ENCODE data around the gene RITA1. TPM values are rescaled to one million over a fixed set of nuclear protein-coding genes. Genes with fewer than 3 reads are reported as not detected.

Gene RITA1
- total RNA-seq, 1 experiment from 2014 or later, result 20.7 TPM

DNA sequence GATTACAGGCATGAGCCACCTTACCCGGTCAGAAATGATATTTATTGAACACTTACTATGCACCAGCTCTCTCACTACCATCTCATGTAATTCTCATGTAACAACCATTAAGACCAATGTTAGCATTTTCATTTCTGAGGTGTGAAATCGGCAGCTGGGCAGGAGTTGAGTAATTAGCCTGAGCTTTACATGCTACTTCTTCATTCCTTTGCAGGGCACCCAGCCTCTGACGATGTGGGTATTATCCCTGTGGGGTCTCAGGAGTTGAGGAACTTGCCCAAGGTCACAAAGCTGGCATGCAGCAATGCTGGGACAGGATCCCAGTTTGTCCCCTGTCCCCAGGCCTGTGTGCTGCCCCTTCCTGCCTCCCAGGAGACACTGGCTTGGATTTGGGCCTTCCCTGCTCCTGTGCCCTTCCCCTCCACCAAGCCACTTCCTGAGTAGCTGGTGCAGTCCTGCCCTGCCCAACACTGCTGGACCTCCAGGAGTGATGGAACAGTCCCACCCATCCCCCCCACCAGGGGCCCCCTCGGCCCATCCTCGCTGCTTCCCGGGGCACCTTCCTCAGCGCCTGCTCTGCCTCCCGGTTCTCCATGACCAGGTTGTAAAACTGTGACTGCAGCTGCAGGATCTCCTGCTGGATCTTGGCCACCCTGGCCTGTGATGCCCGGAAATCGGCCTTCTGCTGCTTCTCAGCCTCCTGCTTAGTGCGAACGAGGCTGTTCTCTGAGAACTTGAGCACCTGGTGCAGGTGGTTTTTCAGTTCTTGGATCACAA, 14.7 kb downstream of the RITA1 start:
- no peaks in the 10 kb centered on the region for H3K9me2 ChIP-seq (ENCODE audit: insufficient read depth)
- H3K4me2 ChIP-seq (ENCODE audit: low read length), result no peak overlapping the region
- no TSS peak for BruUV-seq (replicated peaks)
- RAD21 ChIA-PET (ENCODE audit: low non-redundant PET in 1 of 2, low total read pairs in 2 of 2, uncharacterized antibody in 2 of 2, unreplicated experiment in 2 of 2), result no interaction called here
- no peaks in the 10 kb centered on the region for H3K79me2 ChIP-seq (ENCODE audit: insufficient read depth, low read length)
- CTCF ChIA-PET, result no interaction called here
- DNase-seq (ENCODE audit: low read depth, low spot score), result no peak
- H3K4me3 ChIP-seq (replicated peaks in 1 of 2; ENCODE audit: low read depth in 1 of 2, low read length in 2 of 2), result no peak overlapping the region
- H3K27ac ChIP-seq (ENCODE audit: low read depth, low read length), result no peak overlapping the region
- H3K9me3 ChIP-seq (ENCODE audit: control insufficient read depth in 1 of 2, insufficient read depth in 1 of 2, low read depth in 1 of 2, low read length in 2 of 2), result no peaks in the 10 kb centered on the region
- peaks cover 14 to 25% of the 10 kb centered on the region in 2 experiments for H3K4me1 ChIP-seq (ENCODE audit: control insufficient read depth in 1 of 2, insufficient read depth in 2 of 2, low read length in 2 of 2)
- H2AFZ ChIP-seq (ENCODE audit: low read depth, low read length, poor library complexity, severe bottlenecking), result no peak overlapping the region
- TF ChIP-seq, protein P1, sequence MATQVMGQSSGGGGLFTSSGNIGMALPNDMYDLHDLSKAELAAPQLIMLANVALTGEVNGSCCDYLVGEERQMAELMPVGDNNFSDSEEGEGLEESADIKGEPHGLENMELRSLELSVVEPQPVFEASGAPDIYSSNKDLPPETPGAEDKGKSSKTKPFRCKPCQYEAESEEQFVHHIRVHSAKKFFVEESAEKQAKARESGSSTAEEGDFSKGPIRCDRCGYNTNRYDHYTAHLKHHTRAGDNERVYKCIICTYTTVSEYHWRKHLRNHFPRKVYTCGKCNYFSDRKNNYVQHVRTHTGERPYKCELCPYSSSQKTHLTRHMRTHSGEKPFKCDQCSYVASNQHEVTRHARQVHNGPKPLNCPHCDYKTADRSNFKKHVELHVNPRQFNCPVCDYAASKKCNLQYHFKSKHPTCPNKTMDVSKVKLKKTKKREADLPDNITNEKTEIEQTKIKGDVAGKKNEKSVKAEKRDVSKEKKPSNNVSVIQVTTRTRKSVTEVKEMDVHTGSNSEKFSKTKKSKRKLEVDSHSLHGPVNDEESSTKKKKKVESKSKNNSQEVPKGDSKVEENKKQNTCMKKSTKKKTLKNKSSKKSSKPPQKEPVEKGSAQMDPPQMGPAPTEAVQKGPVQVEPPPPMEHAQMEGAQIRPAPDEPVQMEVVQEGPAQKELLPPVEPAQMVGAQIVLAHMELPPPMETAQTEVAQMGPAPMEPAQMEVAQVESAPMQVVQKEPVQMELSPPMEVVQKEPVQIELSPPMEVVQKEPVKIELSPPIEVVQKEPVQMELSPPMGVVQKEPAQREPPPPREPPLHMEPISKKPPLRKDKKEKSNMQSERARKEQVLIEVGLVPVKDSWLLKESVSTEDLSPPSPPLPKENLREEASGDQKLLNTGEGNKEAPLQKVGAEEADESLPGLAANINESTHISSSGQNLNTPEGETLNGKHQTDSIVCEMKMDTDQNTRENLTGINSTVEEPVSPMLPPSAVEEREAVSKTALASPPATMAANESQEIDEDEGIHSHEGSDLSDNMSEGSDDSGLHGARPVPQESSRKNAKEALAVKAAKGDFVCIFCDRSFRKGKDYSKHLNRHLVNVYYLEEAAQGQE (IDR thresholded peaks at IDR 0.05; ENCODE audit: low read depth), result no peak
- TF ChIP-seq ELF1 (IDR thresholded peaks at IDR 0.05; ENCODE audit: borderline replicate concordance, low read depth) (no peak), CBX3 (IDR thresholded peaks at IDR 0.05; ENCODE audit: low read depth) (no peak), POLR2A (IDR thresholded peaks at IDR 0.05; ENCODE audit: borderline replicate concordance, extremely low read depth, insufficient read depth, insufficient read length) (no peak), EZH2phosphoT487 (IDR thresholded peaks at IDR 0.05; ENCODE audit: borderline replicate concordance) (no peak), JUND (IDR thresholded peaks at IDR 0.05) (no peak), ZNF274 (IDR thresholded peaks at IDR 0.05; ENCODE audit: low read depth, low read length) (no peak), TCF7L2 (IDR thresholded peaks at IDR 0.05; ENCODE audit: borderline replicate concordance, extremely low read depth, insufficient read depth, insufficient read length) (no peak), EGR1 (IDR thresholded peaks at IDR 0.05; ENCODE audit: low read depth) (no peak)
- TF ChIP-seq, protein P2, sequence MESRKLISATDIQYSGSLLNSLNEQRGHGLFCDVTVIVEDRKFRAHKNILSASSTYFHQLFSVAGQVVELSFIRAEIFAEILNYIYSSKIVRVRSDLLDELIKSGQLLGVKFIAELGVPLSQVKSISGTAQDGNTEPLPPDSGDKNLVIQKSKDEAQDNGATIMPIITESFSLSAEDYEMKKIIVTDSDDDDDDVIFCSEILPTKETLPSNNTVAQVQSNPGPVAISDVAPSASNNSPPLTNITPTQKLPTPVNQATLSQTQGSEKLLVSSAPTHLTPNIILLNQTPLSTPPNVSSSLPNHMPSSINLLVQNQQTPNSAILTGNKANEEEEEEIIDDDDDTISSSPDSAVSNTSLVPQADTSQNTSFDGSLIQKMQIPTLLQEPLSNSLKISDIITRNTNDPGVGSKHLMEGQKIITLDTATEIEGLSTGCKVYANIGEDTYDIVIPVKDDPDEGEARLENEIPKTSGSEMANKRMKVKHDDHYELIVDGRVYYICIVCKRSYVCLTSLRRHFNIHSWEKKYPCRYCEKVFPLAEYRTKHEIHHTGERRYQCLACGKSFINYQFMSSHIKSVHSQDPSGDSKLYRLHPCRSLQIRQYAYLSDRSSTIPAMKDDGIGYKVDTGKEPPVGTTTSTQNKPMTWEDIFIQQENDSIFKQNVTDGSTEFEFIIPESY (IDR thresholded peaks at IDR 0.05; ENCODE audit: extremely low read depth, insufficient replicate concordance, low read length), result no peak
- no peaks in the 10 kb centered on the region for H3K27me3 ChIP-seq (ENCODE audit: insufficient read depth, low read length)
- H4K20me1 ChIP-seq (ENCODE audit: insufficient read depth), result no peaks in the 10 kb centered on the region
- H3K36me3 ChIP-seq (ENCODE audit: control insufficient read depth in 1 of 2, insufficient read depth in 2 of 2, low read length in 2 of 2), result no peaks in the 10 kb centered on the region
- H3K9ac ChIP-seq (ENCODE audit: low read length), result no peak overlapping the region
- POLR2A ChIA-PET, result no interaction called here
- ATAC-seq, result no peak
- intact Hi-C loops (cut with micrococcal nuclease), result no loop called here
